Measurements from ENCODE around the gene MRE11. TPM values are rescaled to one million over a fixed set of nuclear protein-coding genes. Genes with fewer than 3 reads are reported as not detected.

Gene MRE11
- total RNA-seq, 1 donor from 2014 or later = 14.1 TPM

DNA sequence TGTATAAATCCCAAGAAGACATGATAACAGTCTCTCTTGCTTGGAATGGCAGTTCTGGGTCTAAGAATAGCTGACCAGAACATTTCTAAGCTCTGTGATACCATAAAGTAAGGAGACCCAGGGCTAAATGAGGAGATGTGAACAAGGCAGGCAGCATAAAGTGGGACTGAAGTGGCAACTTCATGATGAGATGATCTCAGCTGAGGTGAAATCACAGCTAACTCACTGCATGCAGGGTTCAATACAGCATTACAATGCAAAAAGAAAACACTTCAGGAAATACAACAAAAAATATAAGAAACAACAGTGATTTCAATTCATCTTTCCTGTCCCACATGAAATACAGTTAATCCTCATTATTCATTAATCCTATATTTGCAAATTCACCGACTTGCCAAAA is 44.6 kb downstream of the MRE11 start:
- no peak overlapping the region for H3K9ac ChIP-seq (ENCODE audit: low read length)
- H3K27ac ChIP-seq (ENCODE audit: low read depth, low read length) = no peak overlapping the region
- no peak overlapping the region for H3K4me3 Mint-ChIP-seq (ENCODE audit: unreplicated experiment)
- H3K9me3 Mint-ChIP-seq (ENCODE audit: unreplicated experiment) = no peaks in the 10 kb centered on the region
- H3K79me2 ChIP-seq (ENCODE audit: insufficient read depth, low read length) = no peaks in the 10 kb centered on the region
- no peak overlapping the region for H3K4me3 ChIP-seq (ENCODE audit: insufficient read depth, low read depth, low read length)
- H3K4me2 ChIP-seq (ENCODE audit: low read length) = no peak overlapping the region
- no peaks in the 10 kb centered on the region for H4K20me1 ChIP-seq (ENCODE audit: insufficient read depth, low read length)
- H3K27me3 ChIP-seq (ENCODE audit: insufficient read depth, low read length) = no peaks in the 10 kb centered on the region
- TF ChIP-seq, protein P1, sequence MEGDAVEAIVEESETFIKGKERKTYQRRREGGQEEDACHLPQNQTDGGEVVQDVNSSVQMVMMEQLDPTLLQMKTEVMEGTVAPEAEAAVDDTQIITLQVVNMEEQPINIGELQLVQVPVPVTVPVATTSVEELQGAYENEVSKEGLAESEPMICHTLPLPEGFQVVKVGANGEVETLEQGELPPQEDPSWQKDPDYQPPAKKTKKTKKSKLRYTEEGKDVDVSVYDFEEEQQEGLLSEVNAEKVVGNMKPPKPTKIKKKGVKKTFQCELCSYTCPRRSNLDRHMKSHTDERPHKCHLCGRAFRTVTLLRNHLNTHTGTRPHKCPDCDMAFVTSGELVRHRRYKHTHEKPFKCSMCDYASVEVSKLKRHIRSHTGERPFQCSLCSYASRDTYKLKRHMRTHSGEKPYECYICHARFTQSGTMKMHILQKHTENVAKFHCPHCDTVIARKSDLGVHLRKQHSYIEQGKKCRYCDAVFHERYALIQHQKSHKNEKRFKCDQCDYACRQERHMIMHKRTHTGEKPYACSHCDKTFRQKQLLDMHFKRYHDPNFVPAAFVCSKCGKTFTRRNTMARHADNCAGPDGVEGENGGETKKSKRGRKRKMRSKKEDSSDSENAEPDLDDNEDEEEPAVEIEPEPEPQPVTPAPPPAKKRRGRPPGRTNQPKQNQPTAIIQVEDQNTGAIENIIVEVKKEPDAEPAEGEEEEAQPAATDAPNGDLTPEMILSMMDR (IDR thresholded peaks at IDR 0.05; ENCODE audit: insufficient read depth, low read depth, low read length) = no peak
- TF ChIP-seq EZH2 (IDR thresholded peaks at IDR 0.05; ENCODE audit: insufficient read depth, low read length) = no peak
- H3K27me3 Mint-ChIP-seq (ENCODE audit: low read depth, unreplicated experiment) = no peaks in the 10 kb centered on the region
- H3K36me3 Mint-ChIP-seq (ENCODE audit: low read depth, unreplicated experiment) = peaks cover 3% of the 10 kb centered on the region
- DNase-seq (ENCODE audit: low read depth) = no peak
- H2AFZ ChIP-seq (ENCODE audit: low read depth, low read length) = no peak overlapping the region
- H3K27ac Mint-ChIP-seq (ENCODE audit: unreplicated experiment) = no peak overlapping the region
- H3K9me3 ChIP-seq (ENCODE audit: insufficient read depth, low read depth, low read length) = no peaks in the 10 kb centered on the region
- FAIRE-seq = no peak
- no peaks in the 10 kb centered on the region for H3K4me1 Mint-ChIP-seq (ENCODE audit: low read depth, unreplicated experiment)
- no peaks in the 10 kb centered on the region for H3K4me1 ChIP-seq (ENCODE audit: insufficient read depth, low read length)
- peaks cover 5% of the 10 kb centered on the region for H3K36me3 ChIP-seq (ENCODE audit: insufficient read depth, low read length)

- Mint-ChIP-seq H3K27ac (ENCODE audit: unreplicated experiment) (no peak overlapping the region), H3K27me3 (ENCODE audit: low read depth, unreplicated experiment) (no peaks in the 10 kb centered on the region), H3K4me3 (ENCODE audit: unreplicated experiment) (no peak overlapping the region), H3K36me3 (ENCODE audit: low read depth, unreplicated experiment) (no peaks in the 10 kb centered on the region), H3K4me1 (ENCODE audit: low read depth, unreplicated experiment) (no peaks in the 10 kb centered on the region), H3K9me3 (ENCODE audit: unreplicated experiment) (no peaks in the 10 kb centered on the region)
- Histone ChIP-seq H3K9ac (ENCODE audit: low read length) (no peak overlapping the region), H3K4me1 (ENCODE audit: insufficient read depth, low read length) (no peaks in the 10 kb centered on the region), H3K79me2 (ENCODE audit: insufficient read depth, low read length) (no peaks in the 10 kb centered on the region), H3K27me3 (ENCODE audit: insufficient read depth, low read length) (no peaks in the 10 kb centered on the region), H3K27ac (ENCODE audit: low read depth, low read length) (no peak overlapping the region), H3K36me3 (ENCODE audit: insufficient read depth, low read length) (peaks cover 5% of the 10 kb centered on the region), H4K20me1 (ENCODE audit: insufficient read depth, low read length) (no peaks in the 10 kb centered on the region), H3K4me3 (ENCODE audit: insufficient read depth, low read depth, low read length) (no peak overlapping the region), H3K4me2 (ENCODE audit: low read length) (no peak overlapping the region), H2AFZ (ENCODE audit: low read depth, low read length) (no peak overlapping the region), H3K9me3 (ENCODE audit: insufficient read depth, low read depth, low read length) (no peaks in the 10 kb centered on the region)
- TF ChIP-seq EZH2 (IDR thresholded peaks at IDR 0.05; ENCODE audit: insufficient read depth, low read length) = no peak
- TF ChIP-seq, protein P1 (IDR thresholded peaks at IDR 0.05; ENCODE audit: insufficient read depth, low read depth, low read length) = no peak
- FAIRE-seq (no peak), DNase-seq (ENCODE audit: low read depth) (no peak)
These were observed 46.5 kb downstream of the MRE11 start for GRCh38 chr11:94447149-94447548.

DNA sequence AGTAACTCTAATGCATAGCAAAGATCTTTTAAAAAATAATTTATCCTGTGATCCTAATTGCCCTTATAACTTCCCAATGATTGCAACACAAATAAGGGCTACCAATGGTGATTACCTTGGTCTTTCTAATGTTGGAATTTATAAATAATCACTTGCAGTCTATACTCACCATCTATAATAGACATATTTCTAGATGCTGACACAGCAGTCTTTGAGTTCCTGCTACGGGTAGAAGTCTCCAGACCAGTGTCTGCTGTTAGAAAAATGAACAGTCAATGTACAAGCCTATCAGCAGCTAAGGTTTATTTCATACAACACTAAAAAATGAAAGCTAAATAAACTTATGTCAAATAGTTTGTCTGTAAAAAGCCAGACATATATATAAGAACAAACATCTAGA is 48.0 kb downstream of the MRE11 start:
- FAIRE-seq = no peak
- H3K4me3 Mint-ChIP-seq (ENCODE audit: unreplicated experiment) = no peak overlapping the region

More for the DNA sequence above, 48.0 kb downstream of the MRE11 start:
- Histone ChIP-seq H3K4me1 (ENCODE audit: insufficient read depth, low read length) (no peaks in the 10 kb centered on the region), H3K4me3 (ENCODE audit: insufficient read depth, low read depth, low read length) (no peak overlapping the region), H3K79me2 (ENCODE audit: insufficient read depth, low read length) (no peaks in the 10 kb centered on the region), H3K4me2 (ENCODE audit: low read length) (no peak overlapping the region), H3K36me3 (ENCODE audit: insufficient read depth, low read length) (peaks cover 5% of the 10 kb centered on the region), H2AFZ (ENCODE audit: low read depth, low read length) (no peak overlapping the region), H3K27ac (ENCODE audit: low read depth, low read length) (no peak overlapping the region), H3K9ac (ENCODE audit: low read length) (no peak overlapping the region), H4K20me1 (ENCODE audit: insufficient read depth, low read length) (no peaks in the 10 kb centered on the region), H3K9me3 (ENCODE audit: insufficient read depth, low read depth, low read length) (no peaks in the 10 kb centered on the region), H3K27me3 (ENCODE audit: insufficient read depth, low read length) (no peaks in the 10 kb centered on the region)
- Mint-ChIP-seq H3K27ac (ENCODE audit: unreplicated experiment) (no peak overlapping the region), H3K36me3 (ENCODE audit: low read depth, unreplicated experiment) (no peaks in the 10 kb centered on the region), H3K27me3 (ENCODE audit: low read depth, unreplicated experiment) (no peaks in the 10 kb centered on the region), H3K4me1 (ENCODE audit: low read depth, unreplicated experiment) (no peaks in the 10 kb centered on the region), H3K9me3 (ENCODE audit: unreplicated experiment) (no peaks in the 10 kb centered on the region)
- no peak for DNase-seq (ENCODE audit: low read depth)
- TF ChIP-seq, protein P1 (IDR thresholded peaks at IDR 0.05; ENCODE audit: insufficient read depth, low read depth, low read length) = no peak
- TF ChIP-seq EZH2 (IDR thresholded peaks at IDR 0.05; ENCODE audit: insufficient read depth, low read length) = no peak
